AG09309 (cell line): ENCODE data around the gene OR4F17.
"Not testable (repeated sequence)": the region's sequence is repeated elsewhere in the genome, so short reads cannot be mapped to it uniquely, and the experiment has no call there.

ENCODE experiments used
- DNase-seq: peaks from one replicate; pipeline ENCODE4 v3.0.0-alpha.2; 2010; ENCODE audit warnings: low read depth
- H3K4me3 ChIP-seq: 2 replicates; pipeline ENCODE4 v1.5.1; 2011; ENCODE audit warnings: mild to moderate bottlenecking, low read depth, low read length, moderate library complexity; ENCODE audit not compliant: control insufficient read depth

The OR4F17 gene

GRCh38 chr19:106804-107203 is at the start of gene OR4F17:
Gene OR4F17 (plus strand): TSS chr19:107104. CDS start chr19:110679, 3,575 bp downstream.
- DNase-seq, H3K4me3 ChIP-seq: not testable (repeated sequence)

- H3K4me3 ChIP-seq, DNase-seq: not testable (repeated sequence)
These were observed 36.1 kb upstream of the OR4F17 start for GRCh38 chr19:70793-71192.

GRCh38 chr19:82864-83263 is 24.0 kb upstream of the OR4F17 start:
- not testable (repeated sequence) for H3K4me3 ChIP-seq, DNase-seq

- H3K4me3 ChIP-seq, DNase-seq: not testable (repeated sequence)
These were observed 23.3 kb upstream of the OR4F17 start for GRCh38 chr19:83626-84025.

GRCh38 chr19:90678-91077 is 16.2 kb upstream of the OR4F17 start:
- not testable (repeated sequence) for DNase-seq, H3K4me3 ChIP-seq

- not testable (repeated sequence) for H3K4me3 ChIP-seq
These were observed 12.1 kb upstream of the OR4F17 start for GRCh38 chr19:94794-95193.

GRCh38 chr19:97647-98046 is 9.3 kb upstream of the OR4F17 start:
- not testable (repeated sequence) for DNase-seq, H3K4me3 ChIP-seq

More at GRCh38 chr19:94794-95193, 12.1 kb upstream of the OR4F17 start:
- DNase-seq = not testable (repeated sequence)

GRCh38 chr19:120443-121140 is 13.7 kb downstream of the OR4F17 start:
- not testable (repeated sequence) for DNase-seq, H3K4me3 ChIP-seq
